ENCODE results near the gene FARP2.

The FARP2 gene

DNA sequence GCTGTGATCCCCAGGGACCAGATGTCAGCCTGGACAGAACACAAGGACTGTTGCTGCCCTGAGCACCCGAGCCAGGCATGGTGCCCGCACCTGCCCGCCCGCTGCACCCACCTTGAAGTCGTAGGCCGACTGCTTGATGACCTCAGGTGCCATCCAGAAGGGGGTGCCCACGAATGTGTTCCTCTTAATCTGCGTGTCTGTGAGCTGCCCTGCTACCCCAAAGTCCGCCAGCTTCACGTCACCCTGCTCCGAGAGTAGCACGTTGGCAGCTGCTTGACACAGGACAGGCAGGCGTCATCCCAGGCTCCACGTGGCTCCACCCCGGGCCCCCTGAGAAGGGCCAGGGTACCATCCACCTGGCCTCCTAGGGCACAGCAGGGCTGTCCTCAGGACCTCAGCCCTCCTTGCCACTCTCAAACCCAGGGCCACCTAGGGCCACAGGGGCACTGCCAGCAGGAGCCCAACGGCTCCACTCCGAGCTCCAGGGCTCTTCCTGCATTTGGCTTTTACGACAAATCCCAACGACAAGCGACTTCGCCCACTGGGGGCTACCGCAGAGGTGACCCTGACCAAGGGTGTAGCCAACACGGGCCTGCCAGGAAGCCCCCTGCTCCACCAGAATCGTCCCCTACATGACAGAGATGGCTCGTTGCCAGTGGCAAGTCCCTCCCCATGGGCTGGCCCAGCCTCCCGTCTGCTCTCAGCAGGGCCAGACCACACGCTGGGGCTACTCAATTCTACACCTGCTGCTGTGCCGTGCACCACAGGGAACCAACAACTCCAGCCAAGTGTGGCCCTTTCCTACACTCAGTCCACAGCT is 143.3 kb downstream of the FARP2 start:
- no peaks in the 10 kb centered on the region for H3K9me3 ChIP-seq (ENCODE audit: control insufficient read depth, insufficient read depth, low read depth, low read length)
- H3K36me3 ChIP-seq (ENCODE audit: control insufficient read depth in 2 of 2, insufficient read depth in 1 of 2, low read length in 2 of 2), result peaks cover 12 to 80% of the 10 kb centered on the region in 2 experiments; a peak in 2 of 3 replicates
- POLR2A ChIA-PET, result interaction anchor here (1.0 kb wide), 1 partner anchor 19 kb away, joined by 3 read pairs; no protein-coding TSS in a partner anchor
- H3K4me3 ChIP-seq (ENCODE audit: low read depth, low read length), result no peak overlapping the region
- H3K27ac ChIP-seq (ENCODE audit: extremely low read depth, low read depth, low read length), result no peak overlapping the region
- CTCF ChIA-PET, result no interaction called here
- no peaks in the 10 kb centered on the region for H3K4me1 ChIP-seq (ENCODE audit: control insufficient read depth, insufficient read depth, low read length)
- TF ChIP-seq ZIC2 (tag by site-specific recombination; IDR thresholded peaks at IDR 0.05) (peak; percentile 99), SCRT1 (tag by site-specific recombination; IDR thresholded peaks at IDR 0.05; ENCODE audit: borderline replicate concordance) (peak; percentile 34; the same call in 1 of the 2 replicates), OSR2 (tag by site-specific recombination; IDR thresholded peaks at IDR 0.05) (peak; percentile 82), ZNF423 (tag by site-specific recombination; IDR thresholded peaks at IDR 0.05) (peak; percentile 88), SCRT2 (tag by site-specific recombination; IDR thresholded peaks at IDR 0.05) (peak; percentile 57; the same call in 1 of the 2 replicates), GLIS1 (tag by site-specific recombination; IDR thresholded peaks at IDR 0.05) (peak; percentile 78), HOXD13 (CRISPR knock-in tag; IDR thresholded peaks at IDR 0.05; ENCODE audit: borderline replicate concordance) (no peak), ZNF366 (tag by site-specific recombination; conservative IDR thresholded peaks at IDR 0.05) (no peak), ZBTB8A (tag by site-specific recombination; IDR thresholded peaks at IDR 0.05) (peak; percentile 44; the same call in 1 of the 2 replicates)
- TF ChIP-seq, protein P1, sequence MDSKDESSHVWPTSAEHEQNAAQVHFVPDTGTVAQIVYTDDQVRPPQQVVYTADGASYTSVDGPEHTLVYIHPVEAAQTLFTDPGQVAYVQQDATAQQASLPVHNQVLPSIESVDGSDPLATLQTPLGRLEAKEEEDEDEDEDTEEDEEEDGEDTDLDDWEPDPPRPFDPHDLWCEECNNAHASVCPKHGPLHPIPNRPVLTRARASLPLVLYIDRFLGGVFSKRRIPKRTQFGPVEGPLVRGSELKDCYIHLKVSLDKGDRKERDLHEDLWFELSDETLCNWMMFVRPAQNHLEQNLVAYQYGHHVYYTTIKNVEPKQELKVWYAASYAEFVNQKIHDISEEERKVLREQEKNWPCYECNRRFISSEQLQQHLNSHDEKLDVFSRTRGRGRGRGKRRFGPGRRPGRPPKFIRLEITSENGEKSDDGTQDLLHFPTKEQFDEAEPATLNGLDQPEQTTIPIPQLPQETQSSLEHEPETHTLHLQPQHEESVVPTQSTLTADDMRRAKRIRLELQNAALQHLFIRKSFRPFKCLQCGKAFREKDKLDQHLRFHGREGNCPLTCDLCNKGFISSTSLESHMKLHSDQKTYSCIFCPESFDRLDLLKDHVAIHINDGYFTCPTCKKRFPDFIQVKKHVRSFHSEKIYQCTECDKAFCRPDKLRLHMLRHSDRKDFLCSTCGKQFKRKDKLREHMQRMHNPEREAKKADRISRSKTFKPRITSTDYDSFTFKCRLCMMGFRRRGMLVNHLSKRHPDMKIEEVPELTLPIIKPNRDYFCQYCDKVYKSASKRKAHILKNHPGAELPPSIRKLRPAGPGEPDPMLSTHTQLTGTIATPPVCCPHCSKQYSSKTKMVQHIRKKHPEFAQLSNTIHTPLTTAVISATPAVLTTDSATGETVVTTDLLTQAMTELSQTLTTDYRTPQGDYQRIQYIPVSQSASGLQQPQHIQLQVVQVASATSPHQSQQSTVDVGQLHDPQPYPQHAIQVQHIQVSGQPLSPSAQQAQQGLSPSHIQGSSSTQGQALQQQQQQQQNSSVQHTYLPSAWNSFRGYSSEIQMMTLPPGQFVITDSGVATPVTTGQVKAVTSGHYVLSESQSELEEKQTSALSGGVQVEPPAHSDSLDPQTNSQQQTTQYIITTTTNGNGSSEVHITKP (tag by site-specific recombination; IDR thresholded peaks at IDR 0.05), result peak; percentile 26; the same call in 1 of the 2 replicates

DNA sequence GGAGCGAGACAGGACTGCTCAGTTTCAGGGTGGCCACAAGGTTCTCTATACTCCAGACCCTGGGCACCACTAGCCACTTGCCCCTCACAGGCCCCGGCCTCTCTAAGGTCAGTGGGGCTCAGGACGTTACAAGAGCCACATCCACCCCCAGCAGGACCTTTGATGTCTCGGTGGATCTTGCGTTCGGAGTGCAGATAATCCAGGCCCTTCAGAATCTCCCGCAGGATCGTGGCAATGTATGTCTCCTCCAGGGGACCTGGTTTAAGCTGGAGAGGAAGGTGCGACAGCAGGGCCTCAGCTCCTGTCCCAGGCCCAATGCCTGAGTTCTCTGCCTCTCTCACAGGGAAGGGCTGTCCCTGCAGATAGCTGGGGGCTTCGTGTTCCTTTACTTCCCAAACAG is 143.9 kb downstream of the FARP2 start:
- H3K27ac ChIP-seq (ENCODE audit: extremely low read depth, low read depth, low read length), result no peak overlapping the region
- H3K36me3 ChIP-seq (ENCODE audit: control insufficient read depth in 2 of 2, insufficient read depth in 1 of 2, low read length in 2 of 2), result peaks cover 11 to 77% of the 10 kb centered on the region in 2 experiments; a peak in 2 of 3 replicates
- POLR2A ChIA-PET, result no interaction called here

DNA sequence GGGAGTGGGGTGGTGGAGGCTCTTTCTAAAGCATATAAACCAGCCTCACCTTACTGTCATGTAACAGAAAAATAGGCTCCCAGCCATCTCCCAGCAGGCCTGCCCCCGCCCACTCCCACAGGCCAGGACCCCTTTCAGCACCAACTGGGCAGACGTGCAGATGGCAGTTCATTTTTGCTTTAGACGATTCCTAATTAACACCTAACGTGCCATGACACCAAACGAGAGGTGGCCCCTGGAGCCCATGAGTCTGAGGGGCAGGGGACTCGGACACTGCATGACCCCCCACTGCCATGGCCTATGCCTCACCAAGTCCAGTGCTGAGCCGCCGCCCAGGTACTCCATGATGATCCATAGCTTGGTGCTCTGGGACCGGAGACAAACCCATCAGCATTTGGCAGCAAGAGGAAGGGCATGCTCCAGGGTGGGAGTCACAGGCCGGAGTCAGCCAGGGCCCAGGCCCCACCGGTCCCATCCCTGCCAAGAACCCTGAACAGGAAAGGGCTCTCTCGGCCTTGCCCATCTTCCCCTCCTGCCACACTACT is 144.4 kb downstream of the FARP2 start:
- peaks cover 9 to 72% of the 10 kb centered on the region in 2 experiments; a peak in 2 of 3 replicates for H3K36me3 ChIP-seq (ENCODE audit: control insufficient read depth in 2 of 2, insufficient read depth in 1 of 2, low read length in 2 of 2)
- CTCF ChIA-PET, result no interaction called here
- POLR2A ChIA-PET, result no interaction called here
- TF ChIP-seq ZNF112 (tag by site-specific recombination; IDR thresholded peaks at IDR 0.05) (no peak), ZNF560 (tag by site-specific recombination; IDR thresholded peaks at IDR 0.05; ENCODE audit: borderline replicate concordance) (no peak), KLF7 (tag by site-specific recombination; IDR thresholded peaks at IDR 0.05; ENCODE audit: borderline replicate concordance) (no peak), ZNF138 (tag by site-specific recombination; IDR thresholded peaks at IDR 0.05; ENCODE audit: borderline replicate concordance) (no peak), ZSCAN23 (tag by site-specific recombination; IDR thresholded peaks at IDR 0.05) (no peak)
- TF ChIP-seq, protein P2, sequence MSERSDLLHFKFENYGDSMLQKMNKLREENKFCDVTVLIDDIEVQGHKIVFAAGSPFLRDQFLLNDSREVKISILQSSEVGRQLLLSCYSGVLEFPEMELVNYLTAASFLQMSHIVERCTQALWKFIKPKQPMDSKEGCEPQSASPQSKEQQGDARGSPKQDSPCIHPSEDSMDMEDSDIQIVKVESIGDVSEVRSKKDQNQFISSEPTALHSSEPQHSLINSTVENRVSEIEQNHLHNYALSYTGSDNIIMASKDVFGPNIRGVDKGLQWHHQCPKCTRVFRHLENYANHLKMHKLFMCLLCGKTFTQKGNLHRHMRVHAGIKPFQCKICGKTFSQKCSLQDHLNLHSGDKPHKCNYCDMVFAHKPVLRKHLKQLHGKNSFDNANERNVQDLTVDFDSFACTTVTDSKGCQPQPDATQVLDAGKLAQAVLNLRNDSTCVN (tag by site-specific recombination; optimal IDR thresholded peaks at IDR 0.05), result no peak
- TF ChIP-seq, protein P1 (tag by site-specific recombination; IDR thresholded peaks at IDR 0.05), result no peak

More for the DNA sequence above, 143.9 kb downstream of the FARP2 start:
- no peaks in the 10 kb centered on the region for H3K9me3 ChIP-seq (ENCODE audit: control insufficient read depth, insufficient read depth, low read depth, low read length)
- no peak overlapping the region for H3K4me3 ChIP-seq (ENCODE audit: low read depth, low read length)
- no peaks in the 10 kb centered on the region for H3K4me1 ChIP-seq (ENCODE audit: control insufficient read depth, insufficient read depth, low read length)
- CTCF ChIA-PET, result no interaction called here
- no peak for TF ChIP-seq SP2 (tag by site-specific recombination; IDR thresholded peaks at IDR 0.05)
- no peak for TF ChIP-seq ZNF585B (tag by site-specific recombination; IDR thresholded peaks at IDR 0.05)
- TF ChIP-seq TRIM28 (IDR thresholded peaks at IDR 0.05; ENCODE audit: borderline replicate concordance, low read length), result no peak
- no peak for TF ChIP-seq ZNF423 (tag by site-specific recombination; IDR thresholded peaks at IDR 0.05)
- TF ChIP-seq, protein P3, sequence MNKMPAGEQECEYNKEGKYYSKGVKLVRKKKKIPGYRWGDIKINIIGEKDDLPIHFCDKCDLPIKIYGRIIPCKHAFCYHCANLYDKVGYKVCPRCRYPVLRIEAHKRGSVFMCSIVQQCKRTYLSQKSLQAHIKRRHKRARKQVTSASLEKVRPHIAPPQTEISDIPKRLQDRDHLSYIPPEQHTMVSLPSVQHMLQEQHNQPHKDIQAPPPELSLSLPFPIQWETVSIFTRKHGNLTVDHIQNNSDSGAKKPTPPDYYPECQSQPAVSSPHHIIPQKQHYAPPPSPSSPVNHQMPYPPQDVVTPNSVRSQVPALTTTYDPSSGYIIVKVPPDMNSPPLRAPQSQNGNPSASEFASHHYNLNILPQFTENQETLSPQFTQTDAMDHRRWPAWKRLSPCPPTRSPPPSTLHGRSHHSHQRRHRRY (tag by site-specific recombination; IDR thresholded peaks at IDR 0.05), result no peak
- TF ChIP-seq GLI2 (tag by site-specific recombination; IDR thresholded peaks at IDR 0.05; ENCODE audit: borderline replicate concordance, low read depth), result no peak
- TF ChIP-seq ZNF555 (tag by site-specific recombination; conservative IDR thresholded peaks at IDR 0.05), result no peak
- TF ChIP-seq ZSCAN30 (tag by site-specific recombination; IDR thresholded peaks at IDR 0.05), result no peak

More for the DNA sequence above, 144.4 kb downstream of the FARP2 start:
- no peak overlapping the region for H3K4me3 ChIP-seq (ENCODE audit: low read depth, low read length)
- peaks cover under 1% of the 10 kb centered on the region; the same call in 1 of the 2 replicates for H3K4me1 ChIP-seq (ENCODE audit: control insufficient read depth, insufficient read depth, low read length)
- no peak overlapping the region for H3K27ac ChIP-seq (ENCODE audit: extremely low read depth, low read depth, low read length)
- H3K9me3 ChIP-seq (ENCODE audit: control insufficient read depth, insufficient read depth, low read depth, low read length), result no peaks in the 10 kb centered on the region

All from HEK293 (cell line).